Measurements from ENCODE around the gene YES1. TPM values are rescaled to one million over a fixed set of nuclear protein-coding genes. Genes with fewer than 3 reads are reported as not detected.

YES1 gene
- total RNA-seq, 4 donors from 2014 or later, result 46.2 to 119 (median 83.0) TPM

- TF ChIP-seq CTCF (IDR thresholded peaks at IDR 0.05) (no peak), POLR2A (IDR thresholded peaks at IDR 0.05) (no peak)
- no peaks in the 10 kb centered on the region for H3K36me3 ChIP-seq
- H3K9me3 ChIP-seq, result no peaks in the 10 kb centered on the region
- H3K27me3 ChIP-seq, result no peaks in the 10 kb centered on the region
- H3K4me3 ChIP-seq, result no peak overlapping the region
- no peak overlapping the region for H3K27ac ChIP-seq
- no peak for DNase-seq
- no peaks in the 10 kb centered on the region for H3K4me1 ChIP-seq
These were observed 8.6 kb upstream of the YES1 start for GRCh38 chr18:820591-821165.

- no peak for DNase-seq
These were observed 4.8 kb upstream of the YES1 start for GRCh38 chr18:816869-817268.

GRCh38 chr18:816088-816653, 4.1 kb upstream of the YES1 start:
- no peak for DNase-seq
- Histone ChIP-seq H3K4me1 (peaks cover 0 to 4% (median 0%) of the 10 kb centered on the region in 4 donors), H3K36me3 (no peaks in the 10 kb centered on the region), H3K27me3 (no peaks in the 10 kb centered on the region), H3K9me3 (peaks cover 0 to 4% (median 0%) of the 10 kb centered on the region in 4 donors), H3K4me3 (no peak overlapping the region), H3K27ac (no peak overlapping the region)
- TF ChIP-seq POLR2A (IDR thresholded peaks at IDR 0.05), result no peak
- no peak for TF ChIP-seq CTCF (IDR thresholded peaks at IDR 0.05)

More at GRCh38 chr18:816869-817268, 4.8 kb upstream of the YES1 start:
- peaks cover 0 to 4% (median 0%) of the 10 kb centered on the region in 4 donors for H3K9me3 ChIP-seq
- no peak for TF ChIP-seq POLR2A (IDR thresholded peaks at IDR 0.05)
- TF ChIP-seq CTCF (IDR thresholded peaks at IDR 0.05), result no peak
- no peaks in the 10 kb centered on the region for H3K4me1 ChIP-seq
- no peaks in the 10 kb centered on the region for H3K36me3 ChIP-seq
- no peak overlapping the region for H3K27ac ChIP-seq
- H3K4me3 ChIP-seq, result no peak overlapping the region
- H3K27me3 ChIP-seq, result no peaks in the 10 kb centered on the region

GRCh38 chr18:815353-815752, 3.3 kb upstream of the YES1 start:
- Histone ChIP-seq H3K36me3 (no peaks in the 10 kb centered on the region), H3K27ac (no peak overlapping the region), H3K4me3 (no peak overlapping the region), H3K9me3 (peaks cover 0 to 4% (median 0%) of the 10 kb centered on the region in 4 donors), H3K4me1 (peaks cover 0 to 4% (median 2%) of the 10 kb centered on the region in 4 donors), H3K27me3 (no peaks in the 10 kb centered on the region)
- TF ChIP-seq POLR2A (IDR thresholded peaks at IDR 0.05), result no peak
- TF ChIP-seq CTCF (IDR thresholded peaks at IDR 0.05), result no peak
- no peak for DNase-seq

- TF ChIP-seq POLR2A (IDR thresholded peaks at IDR 0.05) (no peak), CTCF (IDR thresholded peaks at IDR 0.05) (no peak)
- Histone ChIP-seq H3K36me3 (no peaks in the 10 kb centered on the region), H3K27ac (no peak overlapping the region), H3K4me1 (peaks cover 0 to 13% (median 2%) of the 10 kb centered on the region in 4 donors), H3K4me3 (no peak overlapping the region), H3K9me3 (peaks cover 0 to 4% (median 0%) of the 10 kb centered on the region in 4 donors), H3K27me3 (no peaks in the 10 kb centered on the region)
- no peak for DNase-seq
These were observed 2.5 kb upstream of the YES1 start for GRCh38 chr18:814300-815084.

Measured in Peyer's patch (tissue), 4 donors.